Stimulated activated CD4-positive, alpha-beta T cell treated with anti-CD3 and anti-CD28 coated beads, Interleukin-15, amount 100 ng/mL, for 1 hour (primary cell): Measurements from ENCODE around the gene HACL1.

Source experiments
- DNase-seq, 2 donors: peaks; one replicate each; pipeline ENCODE4 v3.0.0-alpha.2; 2020; ENCODE audit warnings: low read depth in 1 of 2, low spot score in 1 of 2

HACL1 gene

DNA sequence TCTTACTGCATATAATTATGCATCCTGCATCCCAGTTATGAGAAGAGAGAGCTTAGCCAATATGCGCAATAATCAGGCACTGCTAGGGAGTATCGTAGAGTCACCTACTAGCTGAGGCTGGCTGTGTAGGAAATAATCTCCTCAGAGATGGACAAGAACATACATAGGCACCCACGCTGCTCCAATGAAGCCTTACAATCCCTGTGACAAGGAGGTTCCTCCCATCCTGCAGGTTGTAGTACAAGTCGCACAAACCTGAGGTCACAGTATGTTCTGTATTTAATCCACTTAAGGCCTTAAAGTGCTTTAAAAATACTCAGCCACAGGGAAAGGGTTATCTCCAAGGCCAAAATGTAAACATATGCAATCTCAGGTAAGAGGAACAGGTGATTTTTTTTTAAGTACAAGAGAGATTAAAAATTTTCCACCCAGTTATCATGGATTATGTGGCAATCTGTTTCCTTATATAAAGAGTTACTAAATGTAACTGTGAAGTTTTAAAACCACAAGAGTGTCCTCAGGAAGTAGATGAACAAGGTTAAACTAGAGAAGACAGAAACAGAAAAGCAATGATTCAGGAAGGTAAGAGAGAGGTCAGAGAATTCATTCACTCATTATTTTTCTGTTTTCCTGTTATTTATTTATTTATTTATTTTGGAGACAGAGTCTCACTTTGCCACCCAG lies 72.4 kb downstream of the HACL1 start:
- no peak for DNase-seq

DNA sequence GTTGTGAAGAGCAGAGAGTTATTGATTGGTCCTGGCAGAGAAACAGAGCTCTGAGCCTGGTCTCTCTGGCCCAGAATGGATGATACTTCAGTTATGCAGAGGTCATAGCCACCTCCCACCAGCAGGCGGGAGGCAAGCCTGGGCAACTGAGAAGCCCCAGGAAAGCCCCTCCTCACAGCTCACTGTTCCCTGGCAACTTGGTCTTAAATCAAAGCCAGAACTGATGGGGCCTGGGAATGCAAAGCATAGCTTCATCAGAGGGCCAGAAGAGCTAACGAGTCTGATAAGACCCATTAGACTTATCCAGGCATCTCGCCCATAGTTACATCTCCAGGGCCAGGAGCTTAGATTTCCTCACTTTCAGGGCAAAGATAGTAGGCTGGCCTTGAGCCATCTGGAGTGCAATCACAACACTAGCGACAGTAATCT lies 74.3 kb downstream of the HACL1 start:
- DNase-seq, result no peak

DNA sequence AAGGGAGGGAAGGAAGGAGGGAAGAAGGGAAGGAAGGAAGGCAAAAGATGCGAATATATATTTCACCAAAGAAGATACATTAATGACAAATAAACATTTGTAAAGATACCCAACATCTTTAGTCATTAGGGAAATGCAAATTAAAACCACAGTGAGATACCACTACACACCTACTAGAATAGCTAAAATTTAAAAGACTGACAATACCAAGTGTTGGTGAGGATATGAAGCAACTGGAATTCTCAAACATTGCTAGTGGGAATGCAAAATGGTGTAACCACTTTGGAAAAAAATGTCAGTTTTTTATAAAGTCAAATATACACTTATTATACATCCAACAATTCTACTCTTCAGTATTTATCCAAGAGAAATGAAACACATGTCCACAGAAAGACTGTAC lies 75.6 kb downstream of the HACL1 start:
- no peak for DNase-seq

DNA sequence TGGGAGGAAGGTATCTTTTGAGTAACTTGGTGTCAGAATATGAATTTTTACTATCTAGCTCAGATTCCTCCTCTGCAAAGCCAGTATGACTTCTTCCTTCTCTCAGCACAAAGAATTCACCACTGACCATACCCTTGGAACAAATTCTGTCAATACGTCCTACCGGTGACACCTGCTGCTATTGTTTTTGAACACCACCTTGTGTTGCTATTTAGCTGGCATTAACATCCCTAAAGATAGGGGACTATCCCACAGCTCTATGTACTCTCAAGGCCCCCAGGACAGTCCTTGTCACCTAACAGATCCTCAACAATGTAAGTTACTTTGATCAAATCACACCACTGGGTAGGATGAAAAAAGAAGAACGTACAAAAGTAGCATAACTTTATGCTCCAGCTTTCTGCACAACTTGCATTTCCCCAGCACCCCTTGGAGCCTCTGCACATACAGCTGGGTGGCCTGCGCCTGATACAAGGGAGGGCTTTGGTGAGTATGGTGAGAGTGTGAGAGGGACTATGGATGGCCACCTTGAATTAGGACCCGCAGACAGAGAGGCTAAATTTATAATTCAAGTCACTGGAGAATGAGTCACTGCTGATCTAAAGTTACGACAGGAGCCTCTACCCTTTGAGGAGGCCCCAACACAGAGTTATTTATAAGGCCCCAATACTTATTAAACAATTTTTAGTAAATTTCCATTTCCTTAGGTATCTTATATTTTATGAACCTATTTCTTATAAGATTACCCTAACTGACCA lies 77.5 kb downstream of the HACL1 start:
- DNase-seq, result no peak

DNA sequence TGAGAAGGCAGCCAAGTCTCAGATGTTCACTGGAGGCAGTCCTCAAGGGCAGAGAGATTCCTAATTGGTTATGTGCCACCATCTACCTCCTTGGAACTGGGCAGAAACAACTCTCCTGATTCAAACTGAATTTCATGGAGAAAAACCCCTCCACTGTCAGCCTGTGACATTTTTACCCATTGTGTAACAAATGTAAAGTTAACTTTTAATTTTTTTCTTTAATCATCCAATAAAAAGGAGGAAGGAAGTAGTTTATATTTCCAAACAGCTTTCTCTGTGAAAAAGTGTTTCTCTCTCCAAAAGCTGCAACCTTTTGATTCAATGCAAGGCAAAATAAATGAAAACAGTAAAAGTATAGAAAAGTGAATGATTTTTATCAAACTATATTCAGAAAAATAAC lies 79.4 kb downstream of the HACL1 start:
- DNase-seq, result no peak

DNA sequence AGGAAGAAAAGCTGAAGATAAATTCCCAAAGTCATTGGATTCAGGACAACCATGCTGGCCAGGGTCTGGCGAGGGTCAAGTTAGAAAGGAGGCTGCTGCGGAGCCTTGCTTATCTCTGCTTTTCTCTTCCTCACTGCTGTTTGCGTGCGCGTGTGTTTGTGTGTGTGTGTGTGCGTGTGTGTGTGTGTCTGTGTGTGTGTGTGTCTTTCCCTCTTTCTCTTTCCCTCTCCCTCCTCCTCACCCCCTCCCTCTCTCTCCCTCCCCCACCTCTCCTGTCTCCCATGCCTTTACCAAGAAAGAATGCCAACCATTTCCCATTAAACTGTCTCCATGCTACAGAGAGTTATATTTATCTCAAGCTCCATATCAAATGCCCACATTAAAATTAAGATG lies 79.8 kb downstream of the HACL1 start, which contains the start of gene COLQ:
Gene COLQ, minus strand, starts transcription at position 134 of the 393 bp plus-strand sequence. Its CDS starts 81 bp downstream, at position 53.
- DNase-seq, result no peak

DNA sequence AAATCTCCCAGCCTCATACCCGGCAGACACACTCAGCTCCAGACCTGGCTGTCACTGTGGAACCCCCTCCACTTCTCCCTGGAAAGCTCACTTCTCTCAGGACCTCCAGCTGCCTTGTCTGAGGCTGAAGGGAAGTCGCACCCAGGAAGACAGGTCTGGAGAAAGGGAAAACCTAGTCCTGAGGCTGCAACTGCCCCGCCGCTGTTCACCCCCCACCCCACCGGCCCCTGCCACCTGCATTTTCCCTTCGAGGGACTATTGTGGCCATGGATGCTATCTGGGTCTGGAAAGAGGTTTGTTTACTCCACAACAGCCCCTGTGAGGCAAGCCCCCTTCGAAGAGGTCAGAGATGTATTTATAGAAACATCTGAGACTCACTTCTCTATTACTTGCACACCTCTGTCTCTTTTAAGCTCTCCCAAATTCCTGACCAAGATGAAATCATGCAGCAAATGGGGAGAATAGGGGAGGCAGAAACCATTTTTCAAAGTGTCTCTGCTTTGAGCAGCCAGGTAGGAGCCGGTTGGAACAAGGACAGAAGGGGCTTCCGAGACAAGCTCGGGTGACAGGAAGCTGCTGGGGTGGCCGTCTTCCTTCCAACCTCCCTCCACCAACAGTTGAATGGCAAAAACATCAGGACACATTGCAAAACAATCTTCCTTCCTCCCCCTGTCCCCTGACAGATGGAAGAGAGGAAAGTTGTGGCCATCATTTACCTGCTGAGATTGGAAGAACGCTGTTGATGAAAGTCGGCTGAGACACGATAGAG lies 80.4 kb downstream of the HACL1 start:
- DNase-seq, result no peak

DNA sequence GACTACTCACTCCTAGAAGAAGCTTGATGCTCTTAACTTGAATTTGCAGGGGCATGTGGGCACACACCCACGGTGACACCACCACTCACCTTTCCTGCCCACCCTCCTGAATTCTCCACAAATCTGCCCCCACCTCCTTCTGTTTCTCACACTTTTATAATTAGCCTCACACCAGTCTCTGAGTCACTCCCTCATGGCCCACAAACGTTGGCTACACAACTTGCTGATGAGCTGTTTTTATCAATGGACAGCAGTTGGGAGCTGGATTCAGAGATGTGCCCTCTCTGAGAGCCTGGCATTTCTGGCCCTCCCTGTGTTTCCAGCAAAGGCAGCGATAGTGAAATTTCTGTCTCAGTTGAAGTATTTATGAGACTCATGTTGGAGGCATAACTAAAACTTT lies 81.2 kb downstream of the HACL1 start:
- DNase-seq, result no peak

DNA sequence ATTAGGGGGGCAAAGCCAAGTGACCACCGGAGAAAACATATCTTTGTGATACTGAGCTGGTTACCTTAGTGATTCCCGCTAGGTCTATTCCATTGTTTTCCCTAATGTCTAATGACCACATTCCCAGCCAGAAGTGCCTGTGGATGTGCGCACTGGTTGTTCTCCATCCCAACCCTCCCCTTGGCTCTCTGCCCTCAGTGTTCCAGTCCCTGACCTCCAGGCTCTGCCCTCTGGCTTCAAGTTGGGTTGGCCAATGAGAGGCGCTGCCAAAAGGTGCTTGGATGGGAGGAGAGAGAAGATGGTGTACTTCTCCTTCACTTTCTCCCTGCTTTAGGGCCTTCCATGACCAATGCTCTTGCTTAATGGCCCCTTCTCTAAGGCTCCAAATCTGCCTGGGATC lies 82.3 kb downstream of the HACL1 start:
- no peak for DNase-seq

DNA sequence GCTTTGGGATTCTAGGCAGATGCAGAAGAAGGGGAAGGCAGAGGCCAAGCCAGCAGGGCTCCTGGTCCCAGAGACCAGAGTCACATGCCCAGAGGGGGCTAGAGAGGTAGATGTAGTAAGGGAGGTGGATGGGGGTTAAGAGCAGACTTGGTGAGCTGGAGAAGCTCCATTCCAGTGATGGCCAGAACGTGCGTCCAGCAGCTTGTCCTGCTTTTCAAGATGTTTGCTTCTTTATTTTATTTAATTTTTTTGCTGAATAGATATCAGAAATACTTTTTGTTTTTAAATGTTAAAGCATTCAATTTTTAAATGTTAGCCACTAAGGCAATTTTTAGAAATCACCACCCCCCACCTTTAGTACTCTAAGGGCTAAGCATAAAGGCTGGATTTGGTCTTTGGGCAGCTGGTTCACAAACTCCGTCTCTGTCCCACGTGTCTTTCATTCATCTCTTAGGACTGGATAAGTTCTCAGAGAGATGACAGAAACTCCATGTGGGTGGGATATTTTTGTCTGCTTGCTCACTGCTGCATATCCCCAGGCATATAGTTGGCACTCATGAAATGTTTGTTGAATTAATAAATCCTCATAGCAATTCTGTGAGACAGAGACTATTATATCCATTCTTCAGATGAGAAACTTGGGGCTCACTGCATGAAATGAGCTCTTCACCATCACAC lies 86.6 kb downstream of the HACL1 start:
- no peak for DNase-seq

DNA sequence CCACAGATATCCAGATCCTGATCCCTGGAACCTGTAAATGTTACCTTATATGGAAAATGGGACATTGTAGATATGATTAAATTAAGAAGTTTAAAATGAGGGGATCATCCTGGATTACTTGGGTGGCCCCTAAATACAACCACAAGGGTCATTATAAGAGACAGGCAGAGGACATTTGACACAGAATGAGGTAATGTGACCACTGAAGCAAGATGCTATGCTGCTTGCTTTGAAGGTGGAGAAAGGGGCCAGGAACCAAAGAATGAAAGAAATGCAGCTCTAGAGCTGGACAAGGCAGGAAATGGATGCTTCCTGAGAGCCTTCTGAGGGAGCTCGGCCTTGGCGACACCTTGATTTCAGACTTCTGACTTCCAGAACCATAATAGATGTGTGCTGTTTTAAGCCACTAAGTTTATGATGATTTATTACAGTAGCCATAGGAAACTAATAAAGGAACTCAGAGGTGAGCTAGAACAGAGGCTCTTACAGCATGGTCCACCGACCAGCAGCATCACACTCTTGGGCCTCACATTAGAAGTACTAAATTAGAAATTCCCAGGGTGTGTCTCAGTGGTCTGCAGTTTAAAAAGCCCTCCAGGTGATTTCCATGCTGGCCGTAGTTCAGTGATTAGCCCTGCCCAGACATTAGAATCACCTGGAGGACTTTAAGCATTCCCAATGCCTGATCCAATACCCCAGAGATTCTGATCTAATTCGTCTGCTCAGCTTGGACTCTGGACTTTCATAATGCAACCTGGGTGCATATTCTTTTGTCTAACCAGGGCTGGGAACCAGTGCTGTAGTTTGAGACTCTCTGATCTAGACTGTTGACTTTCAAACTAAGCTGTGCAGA lies 87.3 kb downstream of the HACL1 start:
- no peak for DNase-seq

DNA sequence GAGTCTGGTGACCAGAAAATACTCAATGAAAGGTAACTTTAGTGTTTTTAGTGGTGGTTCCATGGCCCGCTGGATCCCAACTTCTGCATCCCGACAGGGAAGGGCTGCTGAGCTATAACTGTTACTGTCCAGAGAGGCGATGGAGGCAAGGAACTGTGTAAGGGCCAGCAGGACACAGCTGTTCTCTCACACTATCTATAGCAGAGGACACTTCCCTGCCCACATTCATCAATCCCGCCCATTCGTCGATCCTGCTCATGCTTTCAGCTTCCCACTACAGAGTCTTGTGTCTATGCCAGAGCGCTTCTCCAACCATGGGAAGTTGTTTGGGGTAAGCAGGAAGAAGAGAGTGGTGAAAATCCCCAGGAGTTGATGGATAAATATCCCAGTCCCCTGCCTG lies 88.3 kb downstream of the HACL1 start:
- DNase-seq, result no peak

DNA sequence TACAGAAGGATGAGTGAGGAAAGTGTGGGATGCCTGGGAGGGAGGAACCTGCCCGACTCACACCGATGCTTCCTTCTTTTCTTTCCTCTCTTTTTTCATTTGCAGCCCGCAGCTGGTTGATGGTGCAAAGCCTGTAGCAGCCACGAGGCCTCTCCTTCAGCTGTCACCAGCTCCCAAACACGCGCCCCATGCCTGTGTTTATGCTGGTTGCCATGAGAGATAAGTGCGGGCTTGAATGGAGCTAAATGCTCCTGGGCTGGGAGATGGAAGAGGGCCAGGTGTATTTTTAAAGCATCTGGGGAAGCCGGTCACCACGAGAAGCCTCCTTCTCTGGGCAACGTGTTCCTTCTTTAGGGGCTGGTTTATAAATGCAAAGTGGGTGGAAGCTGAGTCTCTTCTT lies 89.2 kb downstream of the HACL1 start:
- no peak for DNase-seq

DNA sequence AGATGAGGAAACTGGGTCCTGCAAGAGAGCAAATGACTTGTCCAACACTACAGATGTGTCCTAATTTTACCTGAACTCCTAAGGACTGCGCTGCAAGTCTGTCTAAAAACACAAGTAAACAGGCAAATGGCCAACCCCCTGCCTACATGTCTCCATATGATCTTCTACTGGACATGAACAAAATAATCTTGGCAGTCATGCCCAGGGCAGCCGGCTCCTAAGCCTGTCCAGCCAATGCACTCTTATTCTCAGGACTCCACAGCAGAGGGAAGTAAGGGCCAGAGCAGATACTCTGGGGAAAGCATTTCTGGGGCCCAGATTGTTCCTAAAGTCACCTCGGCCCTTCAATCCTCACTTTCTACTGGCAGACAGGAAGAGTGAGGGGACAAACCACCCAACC lies 90.2 kb downstream of the HACL1 start:
- no peak for DNase-seq
